ENCODE measurements around the gene RANBP3.
"Not testable (repeated sequence)": the region's sequence is repeated elsewhere in the genome, so short reads cannot be mapped to it uniquely, and the experiment has no call there.

Gene RANBP3

DNA sequence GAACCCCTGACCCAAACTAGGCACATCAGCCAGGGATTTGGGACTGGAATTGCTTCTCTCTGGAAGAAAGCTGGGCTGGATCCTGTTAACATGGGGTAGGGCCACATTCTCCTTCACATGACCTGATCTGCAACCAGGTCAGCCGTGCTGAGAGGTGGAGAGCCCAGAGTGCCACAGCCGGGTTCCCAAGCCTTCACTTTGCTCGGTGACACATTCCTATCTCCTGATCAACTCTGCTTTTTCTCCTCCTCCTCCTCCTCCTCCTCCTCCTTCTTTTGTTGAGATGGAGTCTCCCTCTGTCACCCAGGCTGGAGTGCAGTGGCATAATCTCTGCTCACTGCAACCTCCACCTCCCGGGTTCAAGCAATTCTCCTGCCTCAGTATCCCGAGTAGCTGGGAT, 7.9 kb upstream of the RANBP3 start:
- not testable (repeated sequence) for DNase-seq

DNA sequence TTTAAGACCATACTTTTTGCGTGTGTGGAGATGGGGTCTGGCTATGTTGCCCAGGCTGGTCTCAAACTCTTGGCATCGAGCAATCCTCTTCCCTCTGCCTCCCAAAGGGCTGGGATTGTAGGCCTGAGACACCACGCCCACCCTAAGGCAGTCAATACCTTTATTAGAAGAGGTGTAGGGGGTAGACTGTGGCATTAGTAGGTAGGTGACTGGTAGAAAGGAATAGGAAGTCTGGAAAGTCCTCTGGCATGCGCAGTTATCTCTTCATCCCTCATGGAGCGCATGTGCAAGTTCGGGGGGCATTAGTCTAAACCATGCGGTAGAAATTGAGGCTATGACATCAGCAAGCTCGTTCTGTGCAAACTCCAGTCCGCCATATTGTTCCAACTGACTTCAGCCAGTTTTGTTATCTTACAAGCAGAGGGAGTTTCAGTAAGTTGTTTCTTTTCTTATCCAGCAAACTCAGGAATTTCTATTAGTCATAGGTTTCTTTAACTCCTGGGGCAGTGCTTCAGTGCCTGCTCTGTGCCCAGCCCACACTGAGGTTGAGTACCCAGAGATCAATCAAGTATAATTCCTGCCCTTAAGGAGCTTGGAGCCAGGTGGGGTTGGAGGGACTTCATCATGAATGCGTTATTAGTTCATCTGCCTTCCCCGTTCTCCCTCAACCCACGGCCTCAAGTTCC, 7.3 kb upstream of the RANBP3 start:
- DNase-seq = no peak

DNA sequence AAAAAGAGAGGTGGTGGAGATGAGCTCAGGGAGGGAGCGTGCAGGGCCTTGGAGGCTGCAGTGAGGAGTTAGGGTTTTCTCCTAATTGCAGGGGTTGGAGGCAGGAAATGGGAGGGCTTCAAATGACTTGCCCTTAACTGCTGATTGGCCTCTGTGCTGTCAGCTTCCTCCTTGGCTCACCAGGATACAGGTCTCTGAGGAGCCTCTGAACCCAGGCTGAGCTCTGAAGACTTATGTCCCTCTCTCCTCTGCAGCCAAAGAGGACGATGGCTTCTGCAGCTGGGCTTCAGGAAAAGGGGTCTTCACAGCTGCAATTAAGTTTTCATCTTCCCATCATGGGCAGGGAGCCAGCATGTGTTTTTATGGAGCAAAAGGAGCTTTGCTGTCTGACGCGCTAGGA, 6.7 kb upstream of the RANBP3 start:
- no peak for DNase-seq

DNA sequence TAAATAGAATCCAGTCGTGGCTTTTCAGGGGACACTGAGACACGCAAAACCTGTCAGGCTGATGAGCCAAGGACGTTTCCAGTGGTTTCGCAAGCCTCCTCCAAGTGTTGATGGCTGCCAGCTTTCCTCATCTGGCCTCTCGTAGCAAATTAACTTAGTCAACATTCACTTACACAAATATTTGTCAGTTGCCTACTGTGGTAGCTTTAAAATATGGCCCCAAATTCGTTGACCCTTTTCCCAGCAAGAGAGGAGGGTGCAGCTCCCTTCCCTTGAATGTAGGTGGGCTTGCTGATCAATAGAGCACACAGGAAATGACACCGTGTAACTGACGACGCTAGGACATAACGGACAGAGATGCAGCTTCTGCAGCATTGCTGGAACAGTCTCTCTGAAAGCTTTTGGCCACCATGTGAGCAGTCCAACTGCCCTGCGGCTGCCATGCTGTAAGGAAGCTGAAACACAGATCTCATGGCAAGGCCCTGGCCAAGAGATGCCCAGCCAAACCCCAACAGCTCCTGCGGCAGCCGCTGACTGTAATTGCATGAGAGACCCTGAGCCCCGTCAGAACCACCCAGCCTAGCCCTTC, 5.5 kb upstream of the RANBP3 start:
- no peak for DNase-seq

DNA sequence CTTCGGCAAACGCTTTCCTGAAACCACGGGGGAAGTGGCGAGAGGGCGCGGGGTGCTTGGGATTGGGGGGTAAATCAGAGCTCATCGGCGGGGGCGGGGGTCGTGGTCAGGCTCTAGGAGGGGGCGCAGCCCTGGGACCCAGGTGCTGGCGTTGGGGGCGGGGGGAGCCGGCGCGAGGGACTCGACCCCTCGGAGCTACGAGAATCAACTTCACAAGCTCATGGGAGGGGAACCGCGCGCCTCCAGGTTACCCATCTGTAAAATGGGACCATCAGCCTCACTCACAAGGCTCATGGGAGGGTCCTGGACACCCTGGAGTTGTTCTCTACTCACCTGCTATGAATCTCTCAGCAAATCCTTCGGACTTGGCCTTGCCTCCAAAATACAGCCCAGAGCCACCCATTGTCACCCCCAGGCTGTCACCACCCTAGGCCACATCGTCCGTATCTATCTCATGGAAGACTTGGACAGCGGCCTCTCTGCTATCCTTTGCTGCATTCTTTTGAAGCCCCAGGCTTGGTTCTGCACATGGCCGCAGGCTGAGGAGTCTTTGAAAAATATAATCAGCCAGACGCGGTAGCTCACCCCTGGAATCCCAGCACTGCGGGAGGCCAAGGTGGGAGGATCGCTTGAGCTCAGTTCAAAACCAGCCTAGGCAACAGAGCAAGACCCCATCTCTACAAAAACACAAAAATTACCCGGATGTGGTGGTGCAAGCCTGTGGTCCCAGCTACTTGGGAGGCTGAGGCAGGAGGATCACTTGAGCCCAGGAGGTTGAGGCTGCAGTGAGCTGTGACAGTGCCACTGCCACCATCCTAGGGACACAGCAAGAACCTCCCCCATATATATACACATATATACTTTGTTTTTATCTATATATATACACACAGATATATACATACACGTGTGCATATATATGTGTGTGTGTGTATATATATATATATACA, 939 bp upstream of the RANBP3 start:
- no peak for DNase-seq

DNA sequence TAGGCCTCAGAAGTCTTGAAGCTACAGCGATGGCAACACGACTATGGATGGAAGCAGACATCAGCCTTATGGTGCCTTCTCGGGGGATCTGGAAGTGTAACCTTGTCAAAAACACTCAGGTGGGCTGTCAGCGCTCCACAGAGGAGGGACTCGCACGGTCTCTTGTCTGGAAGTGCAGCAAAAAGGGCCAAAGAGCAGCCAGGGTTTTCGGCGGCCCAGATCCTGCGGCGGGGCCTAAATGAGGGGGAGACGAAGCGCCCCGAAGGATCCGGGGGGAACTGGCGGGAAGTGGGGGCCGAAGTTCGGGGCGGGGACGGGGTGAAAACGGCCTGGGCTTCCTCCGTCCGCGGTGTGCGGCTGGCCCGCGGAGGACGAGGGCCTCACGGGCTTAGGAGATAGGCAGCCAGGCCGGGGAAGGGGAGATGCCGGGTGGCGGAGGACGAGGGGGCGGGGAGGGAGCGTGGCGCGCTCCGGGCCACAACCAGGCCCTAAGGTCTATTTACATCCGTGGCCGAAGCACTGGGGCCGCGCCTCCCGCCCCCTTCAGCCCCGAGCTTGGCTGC, 637 bp downstream of the RANBP3 start:
- DNase-seq = no peak

DNA sequence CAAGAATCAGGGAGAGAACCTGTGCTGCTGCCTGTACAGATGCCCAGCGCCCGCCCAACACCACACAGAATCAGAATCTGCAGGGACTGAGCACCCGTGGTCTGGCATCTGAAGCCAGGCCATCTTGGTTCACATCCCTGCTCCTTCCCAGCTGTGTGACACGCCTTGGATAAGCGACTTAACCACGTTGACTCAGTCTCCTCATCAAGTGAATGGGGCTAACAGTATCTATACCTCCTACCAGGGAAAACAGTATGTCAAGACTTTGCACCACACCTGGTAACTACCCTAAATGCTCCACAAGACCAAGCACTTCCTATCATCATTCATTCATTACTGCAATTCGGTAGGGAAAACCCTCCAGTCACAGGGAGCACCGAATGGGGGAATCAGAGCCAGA, 1.2 kb downstream of the RANBP3 start:
- no peak for DNase-seq

DNA sequence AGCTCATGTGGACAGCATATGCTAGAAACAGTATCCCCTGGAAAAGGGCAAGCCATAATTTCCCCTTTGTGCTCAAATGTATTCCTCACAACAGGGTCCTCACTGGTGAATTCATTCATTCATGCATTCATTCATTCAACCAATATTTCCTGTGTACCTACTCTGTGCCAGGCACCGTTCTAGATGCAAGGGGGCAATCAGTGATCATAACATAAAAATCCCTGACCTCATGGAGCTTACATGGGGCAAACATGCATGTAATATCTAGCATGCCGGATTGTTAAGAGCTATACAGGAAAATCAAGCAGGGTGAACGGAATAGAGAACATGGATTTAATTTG, 2.6 kb downstream of the RANBP3 start:
- no peak for DNase-seq

DNA sequence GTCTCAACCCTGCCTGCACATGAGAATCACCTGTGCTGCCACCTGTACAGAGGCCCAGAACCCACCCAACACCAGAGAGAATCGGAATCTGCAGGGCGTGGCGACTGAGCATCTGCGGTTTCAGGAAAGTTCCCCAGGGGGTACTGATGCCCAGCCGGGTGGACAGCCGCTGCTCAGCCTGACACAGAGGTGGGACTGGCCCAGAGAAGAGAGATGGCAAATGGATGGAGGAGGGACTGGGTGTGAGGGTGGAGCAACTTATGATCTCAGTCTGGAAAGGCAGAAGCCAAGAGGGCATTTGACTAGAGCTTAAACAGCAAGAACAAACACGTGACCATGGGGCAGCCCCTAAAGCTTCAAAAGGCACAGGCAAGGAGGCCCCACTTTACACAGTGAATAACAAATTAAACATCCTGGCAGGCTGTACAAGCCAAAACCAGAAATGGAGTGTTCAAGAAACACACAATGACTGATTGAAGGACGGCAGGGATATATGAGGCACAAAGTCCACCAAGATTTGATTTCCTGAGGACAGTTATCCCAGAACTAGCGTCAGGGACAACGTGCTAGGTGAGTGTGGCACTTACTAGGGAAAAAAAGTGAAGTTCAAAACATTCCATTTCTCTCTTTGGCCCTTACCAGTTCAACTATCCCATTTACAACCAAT, 3.1 kb downstream of the RANBP3 start:
- DNase-seq = no peak

DNA sequence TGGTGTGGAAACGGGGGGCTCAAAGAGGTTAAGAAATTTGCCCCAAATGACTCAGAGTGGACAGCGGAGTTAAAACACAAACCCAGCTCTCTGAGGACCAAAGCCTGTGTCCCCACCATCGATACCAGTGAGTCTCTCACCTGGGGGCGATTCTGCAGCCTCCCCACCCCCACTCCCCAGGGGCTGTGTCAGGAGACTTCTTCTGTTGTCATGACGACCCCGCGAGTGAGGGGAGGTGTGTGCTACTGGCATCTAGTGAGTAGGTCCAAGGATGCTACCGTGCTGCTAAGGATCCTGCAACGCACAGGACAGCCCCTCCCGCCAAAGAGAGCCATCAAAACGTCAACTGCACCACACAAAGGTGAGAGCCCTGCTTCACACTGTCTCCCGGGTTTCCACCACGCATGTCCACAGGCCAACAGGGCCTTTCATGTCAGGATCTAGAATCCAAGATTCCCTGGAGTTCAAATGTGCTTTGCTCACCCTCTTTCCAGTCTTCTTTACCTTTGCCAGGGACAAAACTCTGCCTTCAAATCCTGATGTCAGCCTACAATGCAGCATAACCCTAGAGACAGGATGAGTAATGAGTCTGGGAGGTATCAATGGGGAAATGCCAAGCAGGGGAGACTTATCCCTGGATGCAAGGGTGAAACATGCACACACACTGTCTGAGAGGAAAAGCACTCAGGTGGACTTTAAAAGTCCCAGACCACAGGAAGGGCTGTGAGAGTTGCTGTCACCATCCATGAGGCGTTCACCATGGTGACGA, 3.9 kb downstream of the RANBP3 start:
- DNase-seq = no peak

DNA sequence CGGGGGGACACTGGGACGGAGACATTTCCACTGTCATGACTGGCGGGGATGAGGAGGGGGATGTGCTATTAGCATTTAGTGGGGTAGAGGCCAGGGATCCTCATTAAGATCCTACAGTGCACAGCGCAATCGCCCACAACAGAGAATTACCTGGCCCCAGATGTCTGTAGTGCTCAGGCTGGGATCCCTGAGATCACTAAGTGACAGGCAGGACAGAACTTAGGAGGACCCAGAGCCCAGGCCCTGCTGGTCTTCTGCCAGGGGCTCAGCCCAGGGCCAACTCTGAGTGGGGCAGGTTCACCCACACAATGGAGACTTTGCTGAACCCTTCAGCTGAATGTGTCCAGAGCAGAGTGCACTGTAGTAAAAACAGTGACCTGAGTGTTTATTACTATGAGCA, 4.6 kb downstream of the RANBP3 start:
- no peak for DNase-seq

DNA sequence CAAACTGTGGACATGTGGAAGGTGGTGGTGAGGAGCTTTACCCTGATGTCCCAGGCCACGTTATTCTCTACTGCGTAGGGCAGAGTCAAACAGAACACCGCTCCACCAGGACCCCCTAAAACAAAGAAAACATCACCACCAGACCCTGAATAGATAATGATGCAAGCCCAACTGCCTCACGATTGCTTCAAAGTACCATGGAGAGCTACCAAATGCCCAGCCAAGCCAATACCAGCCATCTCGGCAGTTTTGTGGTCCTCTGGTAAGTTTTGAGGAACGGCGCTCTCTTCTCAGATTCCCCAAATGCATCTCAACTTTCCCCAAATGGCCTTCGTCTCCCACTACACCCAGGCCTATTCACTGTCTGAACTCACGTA, 5.6 kb downstream of the RANBP3 start:
- DNase-seq = no peak

DNA sequence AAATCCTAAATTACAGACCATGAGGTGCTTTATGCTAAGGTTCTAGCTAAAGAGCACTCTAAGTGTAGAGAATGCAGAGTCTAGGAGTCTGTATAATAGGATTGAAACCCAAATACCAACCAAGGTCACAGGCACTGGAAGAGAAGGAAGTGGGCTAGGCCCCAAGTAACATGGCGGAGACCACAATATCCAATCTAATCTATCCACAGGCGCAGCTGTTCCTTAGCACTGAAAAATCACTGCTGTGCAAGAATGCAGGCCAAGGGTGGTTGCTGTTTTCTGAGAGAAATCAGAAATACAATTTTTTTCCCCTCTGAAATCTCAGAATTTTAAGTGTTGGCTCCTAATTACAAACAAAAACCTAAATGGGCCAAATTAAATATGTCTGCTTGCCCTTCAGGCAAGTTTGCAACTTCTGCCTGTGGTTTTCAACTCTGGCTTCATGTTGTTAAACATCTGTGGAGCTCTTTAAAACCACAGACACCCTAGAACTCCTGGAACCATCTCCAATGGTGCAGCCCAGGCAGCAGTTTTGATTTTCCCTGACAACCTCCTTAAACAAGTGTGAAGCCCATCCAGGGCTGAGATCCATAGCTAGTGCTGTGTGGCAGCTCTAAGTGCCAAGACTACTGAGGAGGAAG, 6.1 kb downstream of the RANBP3 start:
- DNase-seq = no peak

DNA sequence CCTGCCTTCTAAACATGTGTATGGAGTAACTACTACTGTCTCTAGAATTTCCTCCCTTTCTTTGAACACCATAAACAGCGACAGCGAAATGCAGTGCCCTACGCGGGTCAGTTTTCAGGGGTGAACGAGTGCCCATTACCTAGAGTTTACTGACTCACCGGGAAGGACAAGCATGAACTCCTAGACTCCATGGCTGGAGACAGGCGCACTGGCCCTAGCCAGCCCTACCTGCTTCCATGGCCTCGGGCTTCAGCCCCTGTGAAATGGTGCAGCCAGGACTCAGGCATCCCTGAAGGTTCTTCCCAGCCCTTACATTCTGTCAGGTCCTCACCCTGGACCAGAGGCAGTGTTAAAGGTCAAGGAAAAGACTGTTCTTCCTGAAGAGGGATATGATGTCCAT, 8.5 kb downstream of the RANBP3 start:
- no peak for DNase-seq

DNA sequence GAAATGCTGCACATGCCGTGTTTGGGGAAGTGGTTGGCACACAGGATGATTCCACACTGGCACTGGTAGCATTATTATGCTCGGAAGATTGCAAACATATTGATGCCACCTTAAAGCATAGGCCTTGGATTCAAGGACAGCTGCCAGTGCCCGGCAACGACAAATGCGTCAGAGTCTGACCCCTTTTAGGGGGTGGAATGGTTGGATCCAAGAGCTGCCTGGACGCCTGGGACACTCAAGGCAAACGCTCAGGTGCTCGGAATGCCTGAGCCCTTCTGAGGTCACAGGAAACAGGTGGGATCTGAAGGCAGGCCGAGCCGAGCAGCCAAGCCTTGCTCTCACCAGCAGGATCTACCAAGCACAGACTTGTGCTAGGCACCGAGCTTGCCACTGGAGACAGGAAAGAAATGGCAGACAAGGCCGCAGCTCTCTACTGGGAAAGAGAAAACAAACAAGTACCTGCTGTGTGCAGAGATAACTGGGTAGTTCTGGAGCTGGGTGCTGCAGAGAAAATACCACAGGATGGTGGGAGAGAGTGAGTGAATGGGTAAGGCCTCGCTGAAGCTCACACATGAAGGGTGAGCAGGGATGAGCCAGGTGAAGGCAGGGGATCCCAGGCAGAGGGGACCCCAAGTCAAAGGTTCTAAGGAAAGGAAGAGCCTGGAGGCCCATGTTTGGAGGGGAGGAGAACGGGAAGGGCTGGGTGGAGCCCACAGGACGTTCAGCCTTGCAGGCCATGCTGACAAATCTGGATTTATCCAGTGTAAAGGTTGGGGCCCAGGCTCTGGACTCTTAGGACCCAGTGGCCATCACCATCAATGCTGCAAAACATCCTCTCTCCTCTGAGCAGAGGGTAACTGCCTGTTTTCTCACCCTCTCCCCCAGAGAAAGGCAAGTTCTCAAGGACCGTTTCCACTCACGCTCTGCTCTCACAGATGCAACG, 9.2 kb downstream of the RANBP3 start:
- DNase-seq = no peak

DNA sequence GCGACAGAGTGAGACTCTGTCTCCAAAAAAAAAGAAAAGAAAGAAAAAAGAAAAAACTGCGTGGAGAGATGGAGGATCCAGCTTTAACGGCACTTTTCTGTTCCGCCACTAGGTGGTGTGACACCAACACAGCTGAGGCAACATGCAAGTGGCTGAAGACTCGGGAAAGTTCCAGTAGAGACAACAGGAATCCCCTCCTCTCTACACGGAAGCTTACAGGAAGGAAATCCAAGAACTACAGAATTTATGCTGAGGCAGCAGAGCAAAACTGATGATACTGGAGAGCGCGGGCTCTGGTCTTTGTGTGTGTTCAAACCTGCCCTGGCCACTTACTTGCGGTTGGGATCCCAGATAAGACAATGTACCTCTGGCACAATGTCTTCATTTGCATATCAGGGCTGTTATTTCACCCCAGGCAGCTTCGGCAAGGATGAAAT, 9.9 kb downstream of the RANBP3 start:
- peak; percentile 36 for DNase-seq

DNA sequence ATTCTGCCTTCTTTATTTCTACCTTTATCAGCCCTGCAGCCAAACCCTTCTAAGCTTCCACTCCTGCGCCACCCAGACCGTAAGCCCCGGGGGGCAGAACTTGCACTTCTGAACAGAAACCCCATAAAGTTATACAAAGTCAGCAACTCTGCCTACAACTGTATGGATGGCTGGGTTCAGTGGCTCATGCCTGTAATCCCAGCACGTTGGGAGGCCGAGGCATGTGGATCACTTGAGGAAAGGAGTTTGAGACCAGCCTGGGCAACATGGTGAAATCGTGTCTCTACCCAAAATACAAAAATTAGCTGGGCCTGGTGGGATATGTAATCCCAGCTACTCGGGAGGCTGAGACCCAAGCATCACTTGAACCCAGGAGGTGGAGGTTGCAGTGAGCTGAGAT, 10.4 kb downstream of the RANBP3 start:
- no peak for DNase-seq

DNA sequence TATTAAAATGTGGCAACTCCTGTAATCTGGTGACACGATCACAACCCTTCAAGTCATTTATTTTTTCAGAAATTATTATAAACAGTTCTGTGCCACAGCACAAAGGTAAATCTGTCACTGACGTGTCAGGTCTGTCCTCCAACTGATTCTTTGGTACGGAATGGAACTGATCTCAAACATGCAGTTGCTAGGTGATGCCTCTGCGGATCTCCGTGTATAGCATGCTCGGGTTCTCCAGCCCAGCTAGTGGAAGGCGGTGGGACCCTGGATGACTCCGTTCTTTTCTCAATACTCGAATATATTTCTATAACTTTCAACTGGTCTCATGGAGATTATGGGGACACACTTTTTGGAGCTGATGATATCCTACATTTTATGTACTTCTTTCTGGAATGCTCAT, 11.0 kb downstream of the RANBP3 start:
- DNase-seq = no peak

DNA sequence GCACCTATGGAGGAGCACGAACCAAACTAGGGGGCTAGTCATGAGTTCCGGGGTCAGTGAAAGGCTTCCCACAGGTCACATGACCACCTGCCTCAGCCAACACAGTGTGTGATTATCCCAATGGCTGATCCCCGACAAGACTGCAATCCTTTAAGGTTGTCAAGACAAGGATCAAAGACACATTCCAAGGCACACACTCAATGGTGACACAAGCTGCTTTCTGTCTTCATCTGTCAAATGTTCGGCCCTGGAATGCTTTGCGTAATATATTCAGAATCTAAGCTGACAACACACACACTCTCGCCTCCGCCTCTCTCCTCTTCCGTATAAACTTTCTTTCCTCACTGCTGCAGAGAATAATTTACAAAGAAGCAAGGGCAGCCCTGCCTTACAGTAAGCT, 11.7 kb downstream of the RANBP3 start:
- DNase-seq = no peak

DNA sequence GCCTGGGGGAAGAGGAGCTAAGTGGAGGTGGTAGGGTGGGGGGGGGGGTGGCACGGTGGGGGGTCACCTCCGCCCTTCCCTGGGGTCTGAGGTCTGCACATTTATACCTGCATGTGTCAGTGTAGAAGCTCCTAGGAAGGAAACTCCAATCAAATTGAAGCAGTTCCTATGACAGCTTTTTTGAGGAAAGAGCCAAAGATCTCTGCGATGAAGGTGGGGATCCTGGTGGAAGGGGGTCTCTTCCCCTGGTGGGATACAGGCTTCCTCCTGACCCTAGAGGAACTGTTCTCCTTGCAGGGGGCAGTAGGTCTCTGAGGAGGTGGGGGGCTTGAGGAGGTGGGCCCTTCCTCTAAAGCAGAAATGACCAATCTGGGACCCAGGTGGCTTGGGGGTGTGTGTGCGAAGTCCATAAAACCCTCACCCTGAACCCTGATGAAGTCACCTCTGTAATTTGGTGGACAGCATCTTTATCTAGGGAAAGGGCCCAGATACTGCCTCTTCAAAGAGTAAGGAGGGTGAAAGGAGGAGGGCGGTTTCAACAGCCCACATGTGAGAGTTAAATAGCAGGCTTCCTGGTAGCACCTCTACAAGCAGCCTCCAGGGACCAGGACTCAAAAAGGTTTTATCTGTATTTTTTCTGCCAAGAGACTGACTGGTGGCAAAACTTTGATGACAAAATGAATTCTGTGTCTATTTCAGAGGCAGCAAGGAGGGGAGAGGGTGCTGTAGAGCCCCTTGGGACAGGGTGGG, 12.9 kb downstream of the RANBP3 start:
- no peak for DNase-seq
